Measurements from ENCODE around the gene VWA2.
"Not testable (repeated sequence)": the region's sequence is repeated elsewhere in the genome, so short reads cannot be mapped to it uniquely, and the experiment has no call there.

Gene VWA2

DNA sequence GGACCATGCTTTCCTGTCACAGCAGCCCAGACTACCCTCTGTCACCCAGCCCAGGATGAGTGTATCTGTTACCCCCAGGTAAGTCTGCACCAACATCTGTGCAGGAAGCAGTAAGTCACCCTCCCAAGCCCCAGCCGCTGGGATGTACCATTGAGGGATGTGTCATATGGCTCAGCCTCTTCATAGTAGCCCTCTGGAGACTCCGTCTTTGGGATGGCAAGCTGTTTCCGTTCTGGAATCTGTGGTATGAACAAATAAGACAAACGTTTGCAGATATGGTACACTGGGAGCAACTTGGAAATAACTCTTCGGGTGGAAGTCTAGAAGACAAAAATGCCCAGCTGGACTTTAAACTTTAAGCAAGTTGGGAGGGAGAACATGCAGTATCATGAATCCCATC, 84.0 kb downstream of the VWA2 start:
- DNase-seq: no peak

DNA sequence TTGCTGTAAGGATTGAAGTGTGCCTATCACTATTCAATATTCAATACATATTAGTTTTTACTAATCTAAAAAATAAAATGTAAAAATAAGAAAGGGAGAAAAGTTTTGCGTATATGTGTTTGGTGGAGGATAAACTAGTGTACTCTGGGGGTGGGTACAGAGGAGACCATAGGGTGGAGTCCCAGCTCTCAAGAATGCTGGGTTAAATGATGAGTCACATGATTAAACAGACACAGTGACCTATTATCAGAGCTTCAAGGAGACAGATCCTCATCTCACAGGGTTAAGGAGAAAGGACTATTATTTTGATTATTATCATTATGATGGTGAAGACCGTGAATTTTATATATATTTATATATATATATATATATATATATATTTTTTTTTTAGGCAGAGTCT, 87.7 kb downstream of the VWA2 start:
- DNase-seq: no peak

DNA sequence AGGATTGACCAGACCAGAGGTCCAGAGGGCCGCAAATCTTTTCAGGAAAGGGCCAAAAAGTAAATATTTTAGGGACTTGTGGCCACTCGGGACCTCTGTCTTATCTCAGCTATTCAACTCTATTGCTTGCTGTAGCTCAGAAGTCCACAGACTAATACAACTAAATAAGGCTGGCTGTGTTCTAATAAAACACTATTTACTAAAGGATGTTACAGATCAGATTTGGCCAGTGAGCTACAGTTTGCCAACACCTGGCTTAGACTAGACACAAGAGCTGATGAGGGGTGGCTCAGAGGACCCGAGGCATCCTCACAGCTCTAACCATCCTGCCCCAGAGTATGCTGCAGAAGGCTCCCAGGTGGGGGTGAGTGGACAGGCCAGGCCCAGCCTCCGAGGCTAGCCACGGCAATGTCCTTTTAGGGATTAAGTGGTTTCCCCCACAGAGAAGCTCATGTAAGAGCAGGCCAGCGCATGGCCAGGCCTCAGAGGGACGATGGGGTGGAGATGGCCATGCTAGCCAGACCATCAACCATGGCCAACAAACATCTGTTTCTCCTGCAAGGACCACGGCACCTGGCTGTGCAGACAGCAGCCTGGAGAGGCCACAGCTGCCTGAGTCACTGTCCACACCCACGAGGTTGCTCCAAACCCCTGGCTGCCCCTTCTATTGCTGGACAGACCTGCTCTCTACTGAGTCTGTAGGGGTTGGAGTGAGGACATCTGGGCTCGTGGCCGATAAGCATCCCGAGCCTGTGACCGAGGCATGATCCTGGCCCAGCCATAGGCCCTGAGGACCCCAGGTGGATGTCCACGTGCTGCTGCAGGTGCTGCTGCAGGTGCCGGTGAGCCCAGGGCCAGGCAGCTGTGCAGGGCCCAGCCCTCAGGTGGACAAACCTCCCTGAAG, 88.7 kb downstream of the VWA2 start:
- DNase-seq: no peak

DNA sequence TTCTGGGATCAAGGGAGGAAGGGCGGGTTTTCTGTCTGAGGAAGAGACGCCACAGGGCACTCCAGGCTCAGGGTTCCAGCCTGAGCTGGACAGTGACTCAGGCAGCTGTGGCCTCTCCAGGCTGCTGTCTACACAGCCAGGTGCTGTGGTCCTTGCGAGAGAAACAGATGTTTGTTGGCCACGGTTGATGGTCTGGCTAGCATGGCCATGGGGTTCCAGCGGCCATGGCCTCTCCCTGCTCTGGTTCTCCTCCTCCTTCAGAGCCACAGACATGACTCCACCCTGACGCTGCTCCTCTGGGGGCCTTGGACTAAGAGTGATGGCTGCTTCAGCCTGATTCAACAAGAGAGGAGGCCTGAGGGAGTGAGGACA, 89.4 kb downstream of the VWA2 start:
- no peak for DNase-seq

DNA sequence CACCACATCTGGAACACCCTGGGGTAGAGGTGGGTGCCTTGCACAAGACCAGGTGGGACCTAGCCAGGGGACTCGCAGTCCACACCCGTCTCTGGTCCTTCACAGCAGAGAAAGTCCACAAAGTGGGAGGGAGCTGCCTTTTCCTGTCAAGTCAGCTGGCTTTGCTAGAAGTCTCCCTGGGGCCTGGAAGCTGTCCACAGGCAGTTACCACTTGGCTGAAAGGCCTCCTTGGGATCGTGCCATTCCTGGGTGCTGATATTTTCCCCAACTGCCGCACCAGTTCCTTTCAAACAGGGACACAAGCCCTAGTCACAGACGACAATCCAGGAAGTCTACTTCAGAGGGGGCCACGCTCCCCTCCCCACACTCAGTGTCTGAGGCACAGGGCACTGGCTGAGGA, 89.8 kb downstream of the VWA2 start:
- peak; percentile 24 for DNase-seq

DNA sequence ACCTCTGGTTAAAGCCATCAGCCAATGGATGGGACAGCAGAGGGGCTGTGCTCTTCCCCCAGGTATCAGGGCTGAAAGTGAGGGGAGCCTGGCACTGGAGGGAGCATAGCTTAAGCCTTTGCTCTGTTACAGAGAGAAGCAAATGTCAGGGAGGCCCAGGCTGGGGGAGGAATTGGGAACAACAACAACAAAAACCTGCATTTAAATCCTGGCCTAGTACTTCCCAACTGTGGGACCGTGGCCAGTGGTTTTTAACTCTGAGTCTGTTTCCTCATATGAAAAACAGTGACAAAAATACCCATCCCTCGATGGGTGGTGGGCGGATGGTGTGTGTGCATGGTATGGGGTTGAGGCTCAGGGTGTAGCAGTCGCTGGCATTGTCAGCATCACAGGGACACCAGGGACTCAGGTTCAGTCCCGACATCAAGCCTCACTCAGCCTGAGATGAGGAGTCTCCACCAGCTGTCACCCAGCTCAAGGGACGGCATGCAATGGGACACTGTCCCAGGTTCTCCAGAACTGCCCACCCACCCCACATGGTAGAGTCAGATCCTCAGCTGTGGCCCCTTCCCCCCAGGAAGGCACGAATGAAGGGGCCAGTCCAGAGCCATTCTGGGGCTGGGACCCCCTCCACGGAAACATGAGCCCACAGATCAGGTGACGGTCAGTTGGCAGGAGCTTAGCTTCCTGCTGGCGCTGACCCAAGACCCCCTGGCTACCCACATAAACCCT, 90.7 kb downstream of the VWA2 start:
- DNase-seq: no peak

DNA sequence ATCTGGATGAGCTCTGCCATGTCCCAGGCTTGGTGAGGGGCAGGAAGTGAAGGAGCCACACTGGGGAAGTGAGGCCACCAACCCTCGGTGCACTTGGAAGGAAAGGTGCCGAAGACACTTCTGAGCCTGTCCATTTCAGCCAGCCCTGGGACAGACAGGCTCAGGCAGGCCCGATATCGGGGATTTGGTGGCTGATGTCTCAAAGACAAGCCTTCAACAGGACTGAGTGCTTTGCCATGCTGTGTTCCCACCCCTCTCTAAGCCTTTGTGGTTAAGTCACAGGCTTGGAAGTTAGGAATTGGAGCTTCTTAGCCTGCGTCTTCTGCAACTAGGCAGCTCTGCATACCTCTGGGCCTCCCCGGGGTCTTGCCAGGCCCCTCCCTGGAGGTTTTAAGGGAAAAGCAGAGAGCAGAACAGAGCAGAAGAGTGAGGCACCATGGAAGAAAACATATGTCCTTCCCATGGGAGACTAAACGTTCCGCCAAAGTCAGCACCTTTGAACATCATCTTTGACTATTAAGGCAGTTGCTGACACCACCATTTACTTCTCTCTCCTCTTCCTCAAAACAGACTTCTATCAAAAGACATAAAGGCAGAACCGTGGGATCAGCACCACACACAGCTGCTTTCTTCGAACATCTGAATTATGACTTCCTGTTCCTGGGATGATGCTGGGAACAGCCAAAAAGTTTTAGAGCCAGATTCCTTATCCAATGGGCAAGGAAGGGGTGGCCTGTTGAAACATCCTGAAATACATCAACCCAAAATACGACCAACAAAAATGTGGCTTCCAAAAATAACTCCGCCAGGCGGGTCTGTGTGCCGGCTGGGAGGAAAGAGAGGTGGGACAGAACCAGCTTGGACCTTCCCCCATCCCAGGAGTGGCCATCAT, 93.5 kb downstream of the VWA2 start:
- DNase-seq: no peak

DNA sequence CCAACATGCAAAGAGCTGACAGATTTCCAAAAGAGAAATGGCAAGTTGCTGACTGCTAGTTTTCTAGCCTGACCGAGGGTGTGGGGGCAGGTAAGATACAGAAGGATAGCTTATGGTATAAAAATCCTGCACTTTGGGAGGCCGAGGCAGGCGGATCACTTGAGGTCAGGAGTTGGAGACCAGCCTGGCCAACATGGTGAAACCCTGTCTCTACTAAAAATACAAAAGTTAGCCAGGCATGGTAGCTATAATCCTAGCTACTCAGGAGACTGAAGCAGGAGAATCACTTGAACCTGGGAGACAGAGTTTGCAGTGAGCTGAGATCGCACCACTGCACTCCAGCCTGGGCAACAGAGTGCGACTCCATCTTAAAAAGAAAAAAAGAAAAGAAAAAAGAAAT, 94.4 kb downstream of the VWA2 start:
- DNase-seq: not testable (repeated sequence)

DNA sequence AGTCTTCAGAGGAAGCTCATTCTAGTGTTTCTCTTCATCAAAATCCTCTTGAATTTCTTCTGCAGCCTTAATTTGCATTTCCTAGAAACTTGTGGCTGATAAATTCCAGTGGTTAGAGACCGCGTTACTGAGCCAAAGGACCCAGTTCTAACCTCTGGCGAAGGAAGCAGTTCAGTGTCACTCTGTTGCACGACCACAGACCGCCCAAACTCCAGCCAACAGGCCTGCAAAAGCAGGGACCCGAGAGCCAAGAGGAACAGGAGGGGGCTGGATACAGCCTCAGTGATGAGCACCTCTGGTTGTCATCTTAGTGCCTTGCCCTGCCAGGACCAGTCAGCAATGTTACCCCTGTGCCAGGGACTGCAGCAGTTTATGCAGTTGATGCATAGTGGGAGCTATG, 95.2 kb downstream of the VWA2 start:
- no peak for DNase-seq

DNA sequence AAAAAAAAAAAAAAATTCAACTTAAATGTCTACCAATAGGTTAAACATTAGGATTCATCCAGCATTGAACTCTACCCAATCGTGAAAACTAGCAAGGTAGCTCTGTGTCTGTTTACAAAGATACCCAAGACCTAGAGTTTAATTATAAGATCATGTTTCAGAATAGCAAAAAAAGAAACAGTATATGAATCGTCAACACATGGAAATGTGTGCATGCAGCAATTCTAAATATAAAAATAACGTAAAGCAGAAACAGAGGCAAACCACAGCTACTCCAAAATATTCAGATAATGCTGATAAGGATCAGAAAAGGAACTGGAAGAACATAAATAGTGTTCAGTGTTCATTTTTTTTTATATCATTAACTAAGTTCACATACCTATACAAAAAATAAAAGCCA, 96.6 kb downstream of the VWA2 start:
- DNase-seq: no peak

DNA sequence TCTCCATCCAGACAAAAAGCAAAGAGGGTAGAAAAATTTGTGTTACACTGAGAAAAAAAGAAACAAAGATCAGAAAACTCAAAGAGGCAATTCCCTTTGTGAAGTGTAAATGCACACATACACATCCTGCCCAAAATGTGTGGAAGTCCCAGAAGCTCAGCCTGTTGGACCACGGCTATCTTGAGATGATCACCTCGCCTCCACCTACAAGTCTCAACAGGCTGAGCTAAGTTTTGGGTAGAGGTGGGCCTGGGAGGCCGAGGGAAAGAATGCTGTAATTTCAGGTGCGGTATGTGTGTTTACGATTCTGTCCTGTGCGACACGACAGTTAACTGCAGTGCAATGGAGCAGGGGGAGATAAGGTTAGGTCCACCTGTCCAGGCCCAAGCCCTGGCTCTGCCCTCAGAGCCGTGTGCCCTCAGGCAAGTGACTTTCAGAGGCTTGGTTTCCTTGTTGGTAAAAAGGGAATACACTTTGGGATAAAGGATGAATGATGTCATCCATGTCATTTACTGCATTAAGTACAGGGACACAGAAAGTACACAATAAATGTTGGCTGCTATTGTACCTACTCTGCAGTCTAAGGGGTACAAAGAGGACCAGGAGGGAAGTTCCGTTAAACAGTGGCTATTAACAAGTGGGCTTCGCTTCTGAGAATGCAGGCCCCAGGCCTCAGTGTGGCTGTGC, 97.9 kb downstream of the VWA2 start:
- no peak for DNase-seq

DNA sequence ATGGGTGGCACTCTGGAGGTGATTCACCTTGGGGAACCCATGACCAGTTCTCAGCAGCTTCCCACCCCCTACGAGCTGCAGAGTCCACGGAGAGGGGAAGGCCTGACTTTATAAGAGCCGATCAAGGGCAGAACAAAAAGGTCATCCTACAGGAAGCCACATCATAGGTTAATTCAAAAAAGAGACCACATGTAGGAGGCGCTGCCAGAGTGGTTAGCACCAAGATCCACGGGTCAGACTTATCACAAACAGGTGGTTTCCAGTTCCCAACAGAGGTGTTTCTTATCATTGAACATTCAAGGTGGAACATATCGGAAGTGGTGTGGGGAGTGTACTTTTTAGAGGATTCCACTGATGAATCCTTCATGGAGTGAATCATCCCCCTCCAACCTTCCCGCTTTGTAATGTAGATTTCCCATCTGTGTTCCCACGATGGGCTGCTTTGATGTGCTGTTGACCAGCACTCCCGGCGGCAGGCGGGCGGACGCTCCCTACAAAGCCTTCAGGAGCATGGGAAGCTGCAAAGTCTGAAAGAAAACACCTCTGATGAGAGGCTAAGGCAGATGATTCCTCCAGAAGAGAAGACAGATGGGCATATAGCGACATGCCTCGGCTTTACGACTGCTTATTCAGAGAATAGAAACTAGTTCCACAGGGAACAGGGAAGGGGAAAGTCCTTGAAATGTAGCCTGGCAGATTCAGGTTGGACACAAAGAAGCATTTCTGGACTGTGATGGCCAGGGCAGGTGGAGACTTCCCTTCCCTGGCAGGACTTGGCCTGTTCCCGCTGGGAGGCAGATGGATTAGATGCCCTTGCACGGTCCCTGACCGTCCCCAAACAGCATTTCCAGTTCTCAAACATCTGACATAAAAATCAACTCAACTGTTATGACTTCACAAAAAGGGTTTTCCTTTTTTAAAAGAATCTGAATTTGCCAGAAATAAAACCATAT, 98.7 kb downstream of the VWA2 start:
- no peak for DNase-seq

DNA sequence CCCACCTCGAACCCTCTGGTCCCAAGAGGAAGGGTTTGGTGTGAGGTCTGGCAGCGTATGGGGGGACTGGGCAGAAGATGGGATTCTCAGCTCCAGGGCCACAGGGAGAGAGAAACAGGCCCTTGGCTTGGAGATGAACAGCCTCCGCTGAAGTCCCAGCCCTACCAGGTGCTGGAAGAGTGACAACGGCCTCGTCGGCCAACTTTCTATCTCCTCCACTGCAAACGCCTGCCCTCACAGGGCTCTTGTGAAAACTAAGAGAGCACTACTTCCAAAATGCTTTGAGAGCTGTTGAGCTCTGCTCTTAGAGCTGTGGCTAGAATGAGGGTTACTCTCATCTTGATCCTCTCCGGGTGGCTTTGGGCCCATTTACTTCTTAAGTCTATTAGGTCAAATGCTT, 101.8 kb downstream of the VWA2 start:
- no peak for DNase-seq

Measured in midbrain (tissue), 1 donor.